H9 (cell line): ENCODE results near the gene STK32C. TPM values are rescaled to one million over a fixed set of nuclear protein-coding genes. Genes with fewer than 3 reads are reported as not detected.

ENCODE experiments used
- DNase-seq: peaks from one replicate; pipeline ENCODE4 v3.0.0-alpha.2; 2017
- H2AFZ ChIP-seq: one replicate; pipeline ENCODE4 v1.6.1; 2013; ENCODE audit warnings: mild to moderate bottlenecking, low read length, control low read depth, moderate library complexity
- H2AK5ac ChIP-seq: 2 replicates; pipeline ENCODE4 v1.6.1; 2013; ENCODE audit warnings: low read length, control low read depth, mixed read lengths; ENCODE audit not compliant: insufficient read length
- H2BK120ac ChIP-seq: one replicate; pipeline ENCODE4 v1.6.1; 2013; ENCODE audit warnings: low read depth, mild to moderate bottlenecking, low read length, control low read depth, inconsistent platforms; ENCODE audit not compliant: poor library complexity, severe bottlenecking
- H2BK12ac ChIP-seq: 2 replicates; pipeline ENCODE4 v1.6.1; 2013; ENCODE audit warnings: low read length, control low read depth, mixed read lengths, low read depth; ENCODE audit not compliant: insufficient read length
- H2BK15ac ChIP-seq: 2 replicates; pipeline ENCODE4 v1.6.1; 2013; ENCODE audit warnings: low read depth, low read length, control low read depth
- H2BK20ac ChIP-seq: one replicate; pipeline ENCODE4 v1.6.1; 2013; ENCODE audit warnings: low read depth, mild to moderate bottlenecking, low read length, control low read depth, inconsistent platforms; ENCODE audit not compliant: poor library complexity, severe bottlenecking
- H2BK5ac ChIP-seq: 2 replicates; pipeline ENCODE4 v1.6.1; 2013; ENCODE audit warnings: low read length, control low read depth, mixed read lengths; ENCODE audit not compliant: insufficient read length
- H3K14ac ChIP-seq: 2 replicates; pipeline ENCODE4 v1.6.1; 2013; ENCODE audit warnings: low read length, control low read depth; ENCODE audit not compliant: insufficient read depth
- H3K18ac ChIP-seq: 2 replicates; pipeline ENCODE4 v1.6.1; 2013; ENCODE audit warnings: low read depth, mild to moderate bottlenecking, mixed read lengths, low read length, control low read depth; ENCODE audit not compliant: insufficient read length
- H3K23ac ChIP-seq: 2 replicates; pipeline ENCODE4 v1.6.1; 2013; ENCODE audit warnings: low read length, control low read depth, mixed read lengths, low read depth; ENCODE audit not compliant: insufficient read length
- H3K23me2 ChIP-seq: 2 replicates; pipeline ENCODE4 v1.6.1; 2013; ENCODE audit warnings: low read depth, mild to moderate bottlenecking, mixed read lengths, low read length, control low read depth; ENCODE audit not compliant: insufficient read length, poor library complexity, severe bottlenecking
- H3K27ac ChIP-seq: 2 replicates; pipeline ENCODE4 v1.5.1; 2013; ENCODE audit warnings: low read length, control low read depth, mixed read lengths, low read depth; ENCODE audit not compliant: insufficient read length
- H3K27me3 ChIP-seq: 2 replicates; pipeline ENCODE4 v1.6.1; 2013; ENCODE audit warnings: low read length, control low read depth, inconsistent platforms; ENCODE audit not compliant: insufficient read depth
- H3K4ac ChIP-seq: 2 replicates; pipeline ENCODE4 v1.6.1; 2013; ENCODE audit warnings: low read depth, mild to moderate bottlenecking, control low read depth, inconsistent platforms, low read length, moderate library complexity
- H3K4me1 ChIP-seq: 2 replicates; pipeline ENCODE4 v1.6.1; 2013; ENCODE audit warnings: low read length, control low read depth, inconsistent platforms; ENCODE audit not compliant: insufficient read depth
- H3K4me2 ChIP-seq: 2 replicates; pipeline ENCODE4 v1.6.1; 2013; ENCODE audit warnings: low read length, control low read depth, mixed read lengths; ENCODE audit not compliant: insufficient read length, insufficient read depth
- H3K56ac ChIP-seq: 2 replicates; pipeline ENCODE4 v1.6.1; 2013; ENCODE audit warnings: low read depth, mild to moderate bottlenecking, mixed read lengths, low read length, control low read depth; ENCODE audit not compliant: insufficient read length
- H3K79me1 ChIP-seq: 2 replicates; pipeline ENCODE4 v1.6.1; 2013; ENCODE audit warnings: low read depth, mild to moderate bottlenecking, moderate library complexity, low read length, control low read depth, inconsistent platforms; ENCODE audit not compliant: insufficient read depth, poor library complexity, severe bottlenecking
- H3K79me2 ChIP-seq: 2 replicates; pipeline ENCODE4 v1.6.1; 2013; ENCODE audit warnings: low read length, control low read depth, inconsistent platforms; ENCODE audit not compliant: insufficient read depth
- H3K9ac ChIP-seq: 2 replicates; pipeline ENCODE4 v1.6.1; 2013; ENCODE audit warnings: low read length, control low read depth, mixed read lengths; ENCODE audit not compliant: insufficient read length; ENCODE audit errors: extremely low read depth
- H3K9me3 ChIP-seq: one replicate; pipeline ENCODE4 v1.6.1; 2013; ENCODE audit warnings: low read depth, low read length, inconsistent platforms; ENCODE audit not compliant: control insufficient read depth
- H3T11ph ChIP-seq: one replicate; pipeline ENCODE4 v1.6.1; 2013; ENCODE audit warnings: mild to moderate bottlenecking, low read length, control low read depth, inconsistent platforms
- H4K20me1 ChIP-seq: one replicate; pipeline ENCODE4 v1.6.1; 2013; ENCODE audit not compliant: control insufficient read depth, insufficient read length, insufficient read depth
- H4K5ac ChIP-seq: 2 replicates; pipeline ENCODE4 v1.6.1; 2013; ENCODE audit warnings: low read depth, mild to moderate bottlenecking, mixed read lengths, low read length, control low read depth; ENCODE audit not compliant: insufficient read length
- H4K8ac ChIP-seq: replicated peaks from 2 replicates; pipeline ENCODE4 v1.6.1; 2013; ENCODE audit warnings: low read length, control low read depth, mixed read lengths, low read depth; ENCODE audit not compliant: insufficient read length
- H4K91ac ChIP-seq: 2 replicates; pipeline ENCODE4 v1.6.1; 2013; ENCODE audit warnings: low read depth, mild to moderate bottlenecking, moderate library complexity, mixed read lengths, low read length, control low read depth; ENCODE audit not compliant: insufficient read length
- H3K27ac Mint-ChIP-seq, 3 experiments: 2 replicates in 2 of 3; 3 replicates in 1 of 3; pipeline ENCODE4 v1.8.0; 2020 to 2021; ENCODE audit warnings: mixed read lengths in 3 of 3, mild to moderate bottlenecking in 1 of 3, moderate library complexity in 1 of 3
- H3K27me3 Mint-ChIP-seq: 2 replicates; pipeline ENCODE4 v1.8.0; 2021; ENCODE audit warnings: low read depth, mild to moderate bottlenecking, moderate library complexity, mixed read lengths
- H3K36me3 Mint-ChIP-seq, 3 experiments: 2 replicates in 2 of 3; 3 replicates in 1 of 3; pipeline ENCODE4 v1.8.0; 2020 to 2021; ENCODE audit warnings: low read depth in 3 of 3, mixed read lengths in 3 of 3; ENCODE audit not compliant: insufficient read depth in 1 of 3
- H3K4me1 Mint-ChIP-seq, 2 experiments: 2 replicates each; pipeline ENCODE4 v1.8.0; 2020; ENCODE audit warnings: mixed read lengths in 2 of 2
- H3K4me3 Mint-ChIP-seq, 2 experiments: 2 replicates in 1 of 2; 3 replicates in 1 of 2; pipeline ENCODE4 v1.8.0; 2020 to 2021; ENCODE audit warnings: mild to moderate bottlenecking in 2 of 2, mixed read lengths in 2 of 2, moderate library complexity in 1 of 2
- H3K9me3 Mint-ChIP-seq, 2 experiments: 2 replicates in 1 of 2; 3 replicates in 1 of 2; pipeline ENCODE4 v1.8.0; 2020; ENCODE audit warnings: mild to moderate bottlenecking in 2 of 2, mixed read lengths in 2 of 2, moderate library complexity in 1 of 2
- WGBS: extraction: QIAGEN DNeasy Blood & Tissue Kit; methylation state at CpG from one replicate; pipeline ENCODE4 v1.1.7; 2013; ENCODE audit warnings: missing lambda C conversion rate, low lambda C conversion rate, mixed read lengths; ENCODE audit not compliant: insufficient read length; ENCODE audit errors: extremely low coverage; 5-methylcytosine and 5-hydroxymethylcytosine counted together
- total RNA-seq: library from RNA; stranded (reverse); gene quantifications from 2 replicates; pipeline ENCODE4 v1.2.1, GENCODE V29; 2021
- TF ChIP-seq, protein P1 (sequence below): fragments of 200-600 bp; sonication (generic); conservative IDR thresholded peaks from 3 replicates; pipeline ENCODE4 v1.8.0; 2021; ENCODE audit warnings: antibody characterized with exemption, mild to moderate bottlenecking

Gene STK32C
- total RNA-seq, 1 experiment from 2014 or later: 11.3 TPM

GRCh38 chr10:132270721-132271457 lies 36.9 kb downstream of the STK32C start:
- H3K27me3 Mint-ChIP-seq: no peaks in the 10 kb centered on the region; the same call in 1 of the 2 replicates
- WGBS: no CpG with 5 or more reads among the region's 11 CpGs
- peaks cover 0 to 6% of the 10 kb centered on the region in 2 experiments; a peak in 3 of 4 replicates for H3K4me1 Mint-ChIP-seq
- no peaks in the 10 kb centered on the region for H3K79me1 ChIP-seq
- no peak overlapping the region for H3K4me2 ChIP-seq
- H3K4me3 Mint-ChIP-seq: no peak overlapping the region
- H2BK5ac ChIP-seq: no peak overlapping the region
- TF ChIP-seq, protein P1, sequence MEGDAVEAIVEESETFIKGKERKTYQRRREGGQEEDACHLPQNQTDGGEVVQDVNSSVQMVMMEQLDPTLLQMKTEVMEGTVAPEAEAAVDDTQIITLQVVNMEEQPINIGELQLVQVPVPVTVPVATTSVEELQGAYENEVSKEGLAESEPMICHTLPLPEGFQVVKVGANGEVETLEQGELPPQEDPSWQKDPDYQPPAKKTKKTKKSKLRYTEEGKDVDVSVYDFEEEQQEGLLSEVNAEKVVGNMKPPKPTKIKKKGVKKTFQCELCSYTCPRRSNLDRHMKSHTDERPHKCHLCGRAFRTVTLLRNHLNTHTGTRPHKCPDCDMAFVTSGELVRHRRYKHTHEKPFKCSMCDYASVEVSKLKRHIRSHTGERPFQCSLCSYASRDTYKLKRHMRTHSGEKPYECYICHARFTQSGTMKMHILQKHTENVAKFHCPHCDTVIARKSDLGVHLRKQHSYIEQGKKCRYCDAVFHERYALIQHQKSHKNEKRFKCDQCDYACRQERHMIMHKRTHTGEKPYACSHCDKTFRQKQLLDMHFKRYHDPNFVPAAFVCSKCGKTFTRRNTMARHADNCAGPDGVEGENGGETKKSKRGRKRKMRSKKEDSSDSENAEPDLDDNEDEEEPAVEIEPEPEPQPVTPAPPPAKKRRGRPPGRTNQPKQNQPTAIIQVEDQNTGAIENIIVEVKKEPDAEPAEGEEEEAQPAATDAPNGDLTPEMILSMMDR: no peak
- H4K5ac ChIP-seq: no peak overlapping the region
- no peak overlapping the region for H2AK5ac ChIP-seq
- no peak overlapping the region for H2AFZ ChIP-seq
- H2BK20ac ChIP-seq: no peak overlapping the region
- H4K20me1 ChIP-seq: peaks cover 3% of the 10 kb centered on the region
- H4K8ac ChIP-seq: no peak overlapping the region
- no peak overlapping the region for H3K23ac ChIP-seq
- H3K56ac ChIP-seq: no peak overlapping the region
- no peak overlapping the region for H4K91ac ChIP-seq
- no peak overlapping the region for H3K27ac Mint-ChIP-seq
- H3K9me3 Mint-ChIP-seq: peaks cover 11 to 12% of the 10 kb centered on the region in 2 experiments
- H3K18ac ChIP-seq: no peak overlapping the region
- H3K9ac ChIP-seq: no peak overlapping the region
- H3K27me3 ChIP-seq: no peaks in the 10 kb centered on the region
- H3K14ac ChIP-seq: no peak overlapping the region; the same call in 1 of the 2 replicates
- H2BK120ac ChIP-seq: no peak overlapping the region
- no peaks in the 10 kb centered on the region for H3K23me2 ChIP-seq
- H3K4me1 ChIP-seq: no peaks in the 10 kb centered on the region
- H3K9me3 ChIP-seq: no peaks in the 10 kb centered on the region
- H3K79me2 ChIP-seq: no peaks in the 10 kb centered on the region
- peaks cover 0 to 10% (median 0%) of the 10 kb centered on the region in 3 experiments; a peak in 3 of 7 replicates for H3K36me3 Mint-ChIP-seq
- no peak overlapping the region for H3K27ac ChIP-seq
- H3K4ac ChIP-seq: no peak overlapping the region
- no peak overlapping the region for H3T11ph ChIP-seq
- no peak overlapping the region for H2BK12ac ChIP-seq
- H2BK15ac ChIP-seq: no peak overlapping the region
- DNase-seq: no peak
